ENCODE results near the gene FANCC. TPM values are rescaled to one million over a fixed set of nuclear protein-coding genes. Genes with fewer than 3 reads are reported as not detected.

The FANCC gene
- polyA plus RNA-seq, 1 of the 3 experiments (the other 2 are of a cell fraction), result 3.5 TPM

GRCh38 chr9:95103281-95103771 is 214.2 kb downstream of the FANCC start:
- ChIA-PET POLR2A (interaction anchor here (0.8 kb wide), 1 partner anchor 25 kb away, joined by 3 read pairs; no protein-coding TSS in a partner anchor), CTCF (interaction anchor here (0.7 to 5.6 kb wide), 10 partner anchors 8 to 422 kb away, joined by 3 to 65 read pairs (median 4); no protein-coding TSS in a partner anchor)
- peak overlapping the region in 1 of 2 experiments; percentile 76; a peak in 2 of 4 replicates for H3K27ac ChIP-seq (ENCODE audit: low read depth in 2 of 2, low read length in 1 of 2)
- no peak overlapping the region for H2AFZ ChIP-seq (ENCODE audit: low read depth)
- no peak overlapping the region for H3K9ac ChIP-seq
- peaks cover 8 to 31% of the 10 kb centered on the region in 2 experiments for H3K36me3 ChIP-seq (replicated peaks in 1 of 2; ENCODE audit: control insufficient read depth in 1 of 2, insufficient read depth in 2 of 2, low read length in 1 of 2)
- no peaks in the 10 kb centered on the region for H3K79me2 ChIP-seq (ENCODE audit: insufficient read depth)
- no peaks in the 10 kb centered on the region for H3K9me3 ChIP-seq
- H3K27me3 ChIP-seq (ENCODE audit: insufficient read depth), result no peaks in the 10 kb centered on the region
- no peak overlapping the region for H3K4me3 ChIP-seq (ENCODE audit: low read depth in 2 of 2, low read length in 1 of 2)
- peaks cover 9 to 69% of the 10 kb centered on the region in 2 experiments; a peak in 1 of 4 replicates for H3K4me1 ChIP-seq (ENCODE audit: control insufficient read depth in 1 of 2, insufficient read depth in 2 of 2, low read depth in 1 of 2, low read length in 1 of 2)
- no peak overlapping the region for H3K4me2 ChIP-seq
- DNase-seq, result peak; percentile 71
- TF ChIP-seq RCOR1 (IDR thresholded peaks at IDR 0.05; ENCODE audit: low read length) (no peak), RAD21 (IDR thresholded peaks at IDR 0.05; ENCODE audit: low read length) (peak; percentile 38), RFX5 (IDR thresholded peaks at IDR 0.05; ENCODE audit: low read length) (no peak), JUND (IDR thresholded peaks at IDR 0.05) (no peak), MXI1 (IDR thresholded peaks at IDR 0.05; ENCODE audit: low read depth, low read length) (peak; percentile 43; the same call in 1 of the 2 replicates), EP300 (IDR thresholded peaks at IDR 0.05; ENCODE audit: borderline replicate concordance in 1 of 2, low read depth in 1 of 2, low read length in 1 of 2) (no peak), SIN3A (IDR thresholded peaks at IDR 0.05; ENCODE audit: borderline replicate concordance, low read depth, low read length) (no peak), SMC3 (IDR thresholded peaks at IDR 0.05; ENCODE audit: low read depth, low read length) (peak; percentile 12; the same call in 1 of the 2 replicates), YY1 (IDR thresholded peaks at IDR 0.05; ENCODE audit: low read depth) (no peak), TAF1 (IDR thresholded peaks at IDR 0.05; ENCODE audit: borderline replicate concordance, low read depth, low read length) (no peak)
- no peaks in the 10 kb centered on the region for H3F3A ChIP-seq (replicated peaks; ENCODE audit: insufficient read depth)
- H3K9me2 ChIP-seq, result no peaks in the 10 kb centered on the region
- H4K20me1 ChIP-seq (ENCODE audit: insufficient read depth), result no peaks in the 10 kb centered on the region
- 89% methylated on average over 15 of the region's 15 CpGs for WGBS (ENCODE audit: low lambda C conversion rate)

- Histone ChIP-seq H3K79me2 (ENCODE audit: insufficient read depth) (no peaks in the 10 kb centered on the region), H3K4me2 (no peak overlapping the region), H3K9ac (no peak overlapping the region), H3K4me1 (ENCODE audit: control insufficient read depth in 1 of 2, insufficient read depth in 2 of 2, low read depth in 1 of 2, low read length in 1 of 2) (peaks cover 12 to 74% of the 10 kb centered on the region in 2 experiments; a peak in 1 of 4 replicates), H3K9me3 (no peaks in the 10 kb centered on the region), H3K27me3 (ENCODE audit: insufficient read depth) (no peaks in the 10 kb centered on the region), H3K4me3 (ENCODE audit: low read depth in 2 of 2, low read length in 1 of 2) (no peak overlapping the region), H3K27ac (ENCODE audit: low read depth in 2 of 2, low read length in 1 of 2) (peak overlapping the region in 1 of 2 experiments; percentile 76; a peak in 1 of 4 replicates), H3K36me3 (replicated peaks in 1 of 2; ENCODE audit: control insufficient read depth in 1 of 2, insufficient read depth in 2 of 2, low read length in 1 of 2) (peaks cover 8 to 23% of the 10 kb centered on the region in 2 experiments), H3K9me2 (no peaks in the 10 kb centered on the region), H2AFZ (ENCODE audit: low read depth) (no peak overlapping the region), H3F3A (replicated peaks; ENCODE audit: insufficient read depth) (no peaks in the 10 kb centered on the region), H4K20me1 (ENCODE audit: insufficient read depth) (no peaks in the 10 kb centered on the region)
- no peak for DNase-seq
- WGBS (ENCODE audit: low lambda C conversion rate), result 93% methylated on average over 18 of the region's 18 CpGs
- ChIA-PET CTCF (interaction anchor here (0.7 to 5.6 kb wide), 8 partner anchors 9 to 421 kb away, joined by 3 to 65 read pairs (median 4); no protein-coding TSS in a partner anchor), POLR2A (no interaction called here)
- TF ChIP-seq REST (IDR thresholded peaks at IDR 0.05; ENCODE audit: low read depth, low read length) (no peak), EP300 (IDR thresholded peaks at IDR 0.05; ENCODE audit: borderline replicate concordance in 1 of 2, low read depth in 1 of 2, low read length in 1 of 2) (no peak), MAX (IDR thresholded peaks at IDR 0.05; ENCODE audit: low read depth) (no peak), SMC3 (IDR thresholded peaks at IDR 0.05; ENCODE audit: low read depth, low read length) (no peak), TCF12 (IDR thresholded peaks at IDR 0.05) (no peak), IRF3 (IDR thresholded peaks at IDR 0.05; ENCODE audit: low read depth, low read length) (no peak), JUND (IDR thresholded peaks at IDR 0.05) (no peak), CTCF (IDR thresholded peaks at IDR 0.05) (no peak), POLR2AphosphoS5 (IDR thresholded peaks at IDR 0.05; ENCODE audit: low read depth, low read length) (no peak), ZBTB33 (IDR thresholded peaks at IDR 0.05; ENCODE audit: borderline replicate concordance, low read depth) (no peak), MXI1 (IDR thresholded peaks at IDR 0.05; ENCODE audit: low read depth, low read length) (no peak), RFX5 (IDR thresholded peaks at IDR 0.05; ENCODE audit: low read length) (no peak), YY1 (IDR thresholded peaks at IDR 0.05; ENCODE audit: low read depth) (no peak)
Measured at GRCh38 chr9:95102572-95102971, 214.9 kb downstream of the FANCC start.
